Subcutaneous abdominal adipose tissue (tissue), 5 donors: ENCODE measurements around the gene MIDN.
"Not testable (repeated sequence)": the region's sequence is repeated elsewhere in the genome, so short reads cannot be mapped to it uniquely, and the experiment has no call there.

ENCODE experiments used
- H3K27ac ChIP-seq: one replicate; pipeline ENCODE4 v1.7.0; 2013; ENCODE audit warnings: low read depth, mild to moderate bottlenecking, inconsistent platforms, low read length, moderate library complexity
- H3K27me3 ChIP-seq, 5 donors: one replicate each; pipeline ENCODE4 v1.7.0; 2013; ENCODE audit warnings: low read length in 5 of 5, inconsistent platforms in 1 of 5; ENCODE audit not compliant: control insufficient read depth in 5 of 5, insufficient read depth in 4 of 5
- H3K36me3 ChIP-seq, 5 donors: one replicate each; pipeline ENCODE4 v1.7.0; 2013; ENCODE audit warnings: low read length in 5 of 5; ENCODE audit not compliant: control insufficient read depth in 5 of 5, insufficient read depth in 5 of 5
- H3K4me1 ChIP-seq, 5 donors: one replicate each; pipeline ENCODE4 v1.7.0; 2013; ENCODE audit warnings: low read length in 5 of 5, mild to moderate bottlenecking in 3 of 5, moderate library complexity in 1 of 5; ENCODE audit not compliant: control insufficient read depth in 5 of 5, insufficient read depth in 5 of 5
- H3K4me3 ChIP-seq, 5 donors: one replicate each; pipeline ENCODE4 v1.7.0; 2013; ENCODE audit warnings: low read length in 5 of 5, low read depth in 1 of 5
- H3K9ac ChIP-seq, 5 donors: one replicate each; pipeline ENCODE4 v1.7.0; 2013; ENCODE audit warnings: low read length in 5 of 5, mild to moderate bottlenecking in 4 of 5, moderate library complexity in 3 of 5
- H3K9me3 ChIP-seq, 5 donors: one replicate each; pipeline ENCODE4 v1.7.0; 2013; ENCODE audit warnings: low read length in 5 of 5; ENCODE audit not compliant: control insufficient read depth in 5 of 5
- donor health status: healthy.
- donor health status: healthy.
- donor health status: healthy.
- donor health status: healthy.
- donor health status: healthy.

Gene MIDN

GRCh38 chr19:1239420-1239795, 9.0 kb upstream of the MIDN start:
- H3K4me1 ChIP-seq = peaks cover 0 to 67% (median 51%) of the 10 kb centered on the region in 5 donors
- peak overlapping the region in 1 of 5 donors; percentile 62 for H3K9ac ChIP-seq
- H3K9me3 ChIP-seq = no peaks in the 10 kb centered on the region
- H3K36me3 ChIP-seq = no peaks in the 10 kb centered on the region
- peaks cover 0 to 11% (median 8%) of the 10 kb centered on the region in 5 donors for H3K27me3 ChIP-seq
- peak overlapping the region; percentile 67 for H3K27ac ChIP-seq
- H3K4me3 ChIP-seq = peak overlapping the region in 1 of 5 donors; percentile 53

GRCh38 chr19:1239796-1240737, 8.3 kb upstream of the MIDN start:
- Histone ChIP-seq H3K4me1 (peaks cover 0 to 74% (median 58%) of the 10 kb centered on the region in 5 donors), H3K27ac (peak overlapping the region; percentile 67), H3K4me3 (peak overlapping the region in 2 of 5 donors; percentile 34 to 71)

GRCh38 chr19:1240925-1241324, 7.5 kb upstream of the MIDN start:
- Histone ChIP-seq H3K27ac (peak overlapping the region; percentile 82), H3K36me3 (no peaks in the 10 kb centered on the region), H3K27me3 (peaks cover 0 to 8% (median 5%) of the 10 kb centered on the region in 5 donors), H3K9ac (peak overlapping the region in 3 of 5 donors; percentile 19 to 70 (median 70)), H3K9me3 (no peaks in the 10 kb centered on the region), H3K4me1 (peaks cover 0 to 81% (median 65%) of the 10 kb centered on the region in 5 donors), H3K4me3 (peak overlapping the region in 3 of 5 donors; percentile 55 to 71 (median 71))

More at GRCh38 chr19:1239796-1240737, 8.3 kb upstream of the MIDN start:
- peaks cover 0 to 11% (median 8%) of the 10 kb centered on the region in 5 donors for H3K27me3 ChIP-seq
- no peaks in the 10 kb centered on the region for H3K36me3 ChIP-seq
- H3K9me3 ChIP-seq = no peaks in the 10 kb centered on the region
- H3K9ac ChIP-seq = peak overlapping the region in 3 of 5 donors; percentile 30 to 62 (median 57)

- Histone ChIP-seq H3K4me3 (peak within 1 kb of the TSS; percentile 61 to 71 (median 68)), H3K36me3 (no peaks in the 10 kb centered on the region), H3K27ac (peak within 1 kb of the TSS; percentile 82), H3K9ac (peak within 1 kb of the TSS in 4 of 5 donors; percentile 70 to 81 (median 72)), H3K9me3 (no peaks in the 10 kb centered on the region), H3K4me1 (peaks cover 0 to 82% (median 71%) of the 10 kb centered on the region in 5 donors), H3K27me3 (peaks cover 0 to 3% (median 0%) of the 10 kb centered on the region in 5 donors)
Measured at GRCh38 chr19:1241417-1242095, 6.8 kb upstream of the MIDN start, which contains the start of gene ATP5F1D. ATP5F1D (plus strand) TSS chr19:1241751; CDS start chr19:1241851, 100 bp downstream.

GRCh38 chr19:1243768-1244692, 4.4 kb upstream of the MIDN start:
- peaks cover 0 to 72% (median 67%) of the 10 kb centered on the region in 5 donors for H3K4me1 ChIP-seq
- peak overlapping the region; percentile 94 for H3K27ac ChIP-seq
- H3K4me3 ChIP-seq = peak overlapping the region in 3 of 5 donors; percentile 37 to 55 (median 44)

GRCh38 chr19:1244693-1245451, 3.5 kb upstream of the MIDN start:
- H3K27me3 ChIP-seq = no peaks in the 10 kb centered on the region
- peak overlapping the region; percentile 94 for H3K27ac ChIP-seq
- no peaks in the 10 kb centered on the region for H3K36me3 ChIP-seq
- no peaks in the 10 kb centered on the region for H3K9me3 ChIP-seq
- peak overlapping the region; percentile 33 to 72 (median 42) for H3K9ac ChIP-seq
- peaks cover 0 to 69% (median 63%) of the 10 kb centered on the region in 5 donors for H3K4me1 ChIP-seq
- peak overlapping the region in 4 of 5 donors; percentile 27 to 55 (median 40) for H3K4me3 ChIP-seq

More at GRCh38 chr19:1243768-1244692, 4.4 kb upstream of the MIDN start:
- Histone ChIP-seq H3K9me3 (no peaks in the 10 kb centered on the region), H3K9ac (peak overlapping the region in 3 of 5 donors; percentile 42 to 72 (median 55)), H3K27me3 (no peaks in the 10 kb centered on the region), H3K36me3 (no peaks in the 10 kb centered on the region)

- H3K4me1 ChIP-seq = peaks cover 0 to 63% (median 61%) of the 10 kb centered on the region in 5 donors
- no peaks in the 10 kb centered on the region for H3K27me3 ChIP-seq
- peak overlapping the region in 3 of 5 donors; percentile 30 to 72 (median 55) for H3K9ac ChIP-seq
- no peaks in the 10 kb centered on the region for H3K36me3 ChIP-seq
- no peaks in the 10 kb centered on the region for H3K9me3 ChIP-seq
- H3K4me3 ChIP-seq = no peak overlapping the region
- peak overlapping the region; percentile 94 for H3K27ac ChIP-seq
Measured at GRCh38 chr19:1245494-1246264, 2.7 kb upstream of the MIDN start.

GRCh38 chr19:1246265-1247087, 1.9 kb upstream of the MIDN start:
- Histone ChIP-seq H3K4me1 (peaks cover 2 to 60% (median 56%) of the 10 kb centered on the region in 5 donors), H3K27ac (peak overlapping the region; percentile 41), H3K9ac (peak overlapping the region in 1 of 5 donors; percentile 30)
- not testable (repeated sequence) for H3K9me3 ChIP-seq, H3K4me3 ChIP-seq, H3K27me3 ChIP-seq, H3K36me3 ChIP-seq
